Inferior parietal cortex (tissue), 1 donor: ENCODE measurements around the gene POLR2F.

Experiments used
- DNase-seq: peaks from one replicate; pipeline ENCODE4 v3.0.0-alpha.2; 2016; ENCODE audit errors: extremely low spot score

The POLR2F gene

GRCh38 chr22:38005943-38006342, 52.4 kb downstream of the POLR2F start:
- DNase-seq: no peak

GRCh38 chr22:38006906-38007305, 53.4 kb downstream of the POLR2F start:
- no peak for DNase-seq

- no peak for DNase-seq
These were observed 53.9 kb downstream of the POLR2F start for GRCh38 chr22:38007330-38007902.

- DNase-seq: no peak
These were observed 55.7 kb downstream of the POLR2F start for GRCh38 chr22:38009000-38009806.

- DNase-seq: no peak
These were observed 59.1 kb downstream of the POLR2F start for GRCh38 chr22:38012604-38013072.

- DNase-seq: no peak
These were observed 60.6 kb downstream of the POLR2F start for GRCh38 chr22:38014083-38014482.

GRCh38 chr22:38016182-38017151, 63.0 kb downstream of the POLR2F start:
- peak; percentile 88 for DNase-seq

DNA sequence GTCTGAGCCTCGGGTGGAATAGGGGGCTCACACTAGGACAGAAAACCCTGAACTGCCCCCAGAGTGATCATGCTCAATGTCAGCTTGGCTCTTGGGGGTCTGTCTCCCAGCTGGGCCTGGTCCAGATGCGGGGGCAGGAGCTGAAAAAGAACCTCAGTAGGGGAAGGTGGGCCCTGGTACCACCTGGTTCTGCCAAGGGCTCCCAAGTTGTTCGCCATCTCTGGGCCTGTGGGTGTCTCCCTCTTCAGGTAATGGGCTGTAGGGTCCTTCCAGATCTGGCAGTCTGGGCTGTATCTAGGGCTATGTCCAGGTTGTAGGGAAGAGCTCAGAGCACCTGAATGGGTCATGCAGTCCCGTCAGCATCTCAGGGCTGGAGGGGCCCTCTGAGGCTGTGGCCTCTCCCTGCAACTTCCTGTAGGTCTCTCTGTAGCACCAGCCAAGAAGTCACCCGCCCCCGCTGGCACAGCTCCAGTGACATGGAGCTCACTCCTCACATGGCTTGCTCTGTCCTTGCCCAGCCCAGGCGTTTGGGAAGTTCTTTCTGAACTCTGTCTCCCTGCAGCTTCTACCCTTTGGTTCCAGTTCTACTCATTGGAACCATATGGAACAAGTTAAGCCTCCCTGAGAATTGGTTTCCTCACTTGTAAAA, 63.9 kb downstream of the POLR2F start:
- DNase-seq: no peak

DNA sequence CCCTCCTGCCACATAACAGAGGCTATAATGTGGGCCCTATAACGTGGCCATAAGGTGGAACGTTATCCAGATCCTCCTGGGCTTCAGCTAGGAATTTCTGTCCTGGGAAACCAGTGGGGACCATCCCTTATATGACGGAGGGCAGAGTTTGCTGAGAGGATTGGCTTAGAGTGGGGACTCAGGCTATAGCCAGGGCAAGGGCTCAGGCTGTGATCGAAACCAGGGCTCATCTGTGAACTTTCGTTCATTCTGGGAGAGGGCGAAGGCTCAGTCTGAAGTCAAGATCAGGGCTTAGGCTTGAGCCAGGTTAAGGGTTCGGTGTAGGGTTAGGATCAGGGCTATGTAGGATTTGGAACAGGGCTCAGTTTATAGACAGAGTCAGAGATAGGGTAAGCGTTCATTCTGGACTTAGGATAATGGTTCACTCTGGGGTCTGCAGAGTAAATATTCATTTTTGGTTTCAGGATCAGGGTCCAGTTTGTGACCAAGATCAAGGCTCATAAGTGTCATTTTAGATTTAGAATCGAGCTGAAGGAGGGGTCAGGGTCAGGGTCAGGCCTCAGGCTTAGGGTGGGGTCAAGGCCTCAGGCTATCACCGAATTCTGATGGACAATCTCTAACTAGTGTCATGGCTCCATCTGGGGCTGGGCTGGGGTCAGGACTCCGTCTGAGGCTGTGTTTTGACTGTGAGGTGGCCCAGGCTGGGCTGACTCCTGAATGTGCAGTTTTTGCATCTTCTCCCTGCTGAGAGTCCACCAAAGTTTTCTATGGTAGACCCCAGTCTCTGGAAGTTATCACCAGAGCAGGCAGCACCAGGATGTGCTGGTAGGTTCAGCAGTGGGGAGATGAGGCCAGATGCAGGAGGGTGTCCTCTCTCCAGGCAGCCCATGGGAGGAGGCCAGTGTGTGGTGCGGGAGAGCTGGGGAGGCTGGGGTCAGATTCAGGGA, 64.7 kb downstream of the POLR2F start:
- no peak for DNase-seq
